Ovary (tissue), 3 donors: Measurements from ENCODE around the gene SDK1.

Experiments
- CTCF ChIP-seq, 3 donors: fragments of 450-650 bp in 2 of 3; fragments of 200-600 bp in 1 of 3; IDR thresholded peaks; one replicate each; pipeline versions ENCODE4 v1.5.1 to v1.8.0; 2016 to 2022; ENCODE audit warnings: antibody characterized with exemption in 3 of 3, mild to moderate bottlenecking in 1 of 3
- EP300 ChIP-seq: sonication (generic); formaldehyde crosslinking; IDR thresholded peaks from one replicate; pipeline ENCODE4 v1.6.1; 2017; ENCODE audit warnings: antibody characterized with exemption
- POLR2A ChIP-seq: fragments of 450-650 bp; IDR thresholded peaks from one replicate; pipeline ENCODE4 v1.6.1; 2017; ENCODE audit warnings: antibody characterized with exemption, mild to moderate bottlenecking, moderate library complexity
- donor health status: DM: no; HTN: no; CAD: no.

- TF ChIP-seq POLR2A (no peak), EP300 (no peak), CTCF (IDR thresholded peaks at IDR 0.05) (no peak)
Measured at GRCh38 chr7:4110438-4110837, 809.4 kb downstream of the SDK1 start.
